HCT116 (cell line): ENCODE measurements around the gene CUBN. TPM values are rescaled to one million over a fixed set of nuclear protein-coding genes. Genes with fewer than 3 reads are reported as not detected.

ENCODE experiments used
- ATAC-seq: fragments of 200-7000 bp; cut with Tn5 transposase; 2 replicates; pipeline ENCODE4 v1.9.1; 2020; ENCODE audit warnings: mild to moderate bottlenecking, moderate library complexity
- BruUV-seq: library from RNA; stranded (reverse); fragments of 400-500 nt; replicated peaks from 2 replicates; lab custom pipeline; 2021; lab: Mats Ljungman, UMichigan
- CTCF ChIA-PET: fragments of 300-600 bp; sonication (Branson Sonifier 250); formaldehyde crosslinking; loops from one replicate; lab custom pipeline; 2021; ENCODE audit warnings: antibody characterized with exemption; lab: Charles Lee
- POLR2A ChIA-PET: fragments of 300-600, 350-600 bp; sonication (Branson Sonifier 250); formaldehyde crosslinking; loops from one replicate; lab custom pipeline; 2021; ENCODE audit warnings: antibody characterized with exemption; lab: Charles Lee
- RAD21 ChIA-PET, 2 experiments: fragments of 300-600 bp; sonication (Branson Sonifier 250); formaldehyde crosslinking; loops; one replicate each; lab custom pipeline; 2023; ENCODE audit warnings: low total read pairs in 2 of 2; ENCODE audit not compliant: uncharacterized antibody in 2 of 2, unreplicated experiment in 2 of 2, low non-redundant PET in 1 of 2; lab: Charles Lee
- DNase-seq: peaks from one replicate; pipeline ENCODE4 v3.0.0-alpha.2; 2010; ENCODE audit warnings: low read depth, low spot score
- H2AFZ ChIP-seq: fragments of 200-600 bp; shearing (Covaris generic), sonication (generic); 2 replicates; pipeline ENCODE4 v1.6.1; 2017; ENCODE audit warnings: low read depth, mixed run types, mixed read lengths, antibody characterized with exemption, low read length; ENCODE audit not compliant: poor library complexity, severe bottlenecking
- H3K27ac ChIP-seq: 2 replicates; pipeline ENCODE4 v1.5.1; 2012; ENCODE audit warnings: low read depth, low read length
- H3K27me3 ChIP-seq: fragments of 200-600 bp; sonication (generic); 2 replicates; pipeline ENCODE4 v1.6.1; 2016; ENCODE audit warnings: mixed run types, low read length, mixed read lengths; ENCODE audit not compliant: insufficient read depth
- H3K36me3 ChIP-seq, 2 experiments: fragments of 200-500 bp in 1 of 2; fragments of 200-600 bp in 1 of 2; sonication (Bioruptor generic) in 1 of 2; sonication (generic) in 1 of 2; 2 replicates each; pipeline versions ENCODE4 v1.5.1 to v1.6.1; 2014 to 2016; ENCODE audit warnings: low read length in 2 of 2, inconsistent platforms in 1 of 2, mixed read lengths in 1 of 2, mixed run types in 1 of 2; ENCODE audit not compliant: insufficient read depth in 2 of 2, control insufficient read depth in 1 of 2
- H3K4me1 ChIP-seq, 2 experiments: fragments of 200-600 bp in 1 of 2; sonication (generic) in 1 of 2; 2 replicates each; pipeline versions ENCODE4 v1.5.1 to v1.6.1; 2012 to 2017; ENCODE audit warnings: low read length in 2 of 2, inconsistent platforms in 1 of 2, mild to moderate bottlenecking in 1 of 2, mixed read lengths in 1 of 2, mixed run types in 1 of 2, moderate library complexity in 1 of 2; ENCODE audit not compliant: insufficient read depth in 2 of 2, control insufficient read depth in 1 of 2
- H3K4me2 ChIP-seq: fragments of 200-600 bp; sonication (generic); 2 replicates; pipeline ENCODE4 v1.6.1; 2017; ENCODE audit warnings: mixed run types, low read length, mixed read lengths
- H3K4me3 ChIP-seq, 2 experiments: fragments of 200-600 bp in 1 of 2; sonication (generic) in 1 of 2; replicated peaks in 1 of 2; 2 replicates each; pipeline ENCODE4 v1.5.1; 2011 to 2016; ENCODE audit warnings: low read length in 2 of 2, control low read depth in 1 of 2, low read depth in 1 of 2, mild to moderate bottlenecking in 1 of 2, mixed read lengths in 1 of 2, mixed run types in 1 of 2
- H3K79me2 ChIP-seq: fragments of 200-600 bp; sonication (generic); 2 replicates; pipeline ENCODE4 v1.6.1; 2017; ENCODE audit warnings: mild to moderate bottlenecking, mixed run types, low read length, moderate library complexity, mixed read lengths; ENCODE audit not compliant: insufficient read depth
- H3K9ac ChIP-seq: fragments of 200-600 bp; sonication (generic); 2 replicates; pipeline ENCODE4 v1.6.1; 2016; ENCODE audit warnings: low read length, mixed read lengths
- H3K9me2 ChIP-seq: fragments of 200-600 bp; sonication (generic), shearing (Covaris generic); 2 replicates; pipeline ENCODE4 v1.6.1; 2017; ENCODE audit warnings: mixed run types, mild to moderate bottlenecking, moderate library complexity; ENCODE audit not compliant: insufficient read depth
- H3K9me3 ChIP-seq, 2 experiments: fragments of 200-500 bp in 1 of 2; fragments of 200-600 bp in 1 of 2; sonication (Bioruptor generic) in 1 of 2; sonication (generic) in 1 of 2; 2 replicates each; pipeline ENCODE4 v1.6.1; 2014 to 2017; ENCODE audit warnings: low read length in 2 of 2, mixed read lengths in 2 of 2, inconsistent platforms in 1 of 2, low read depth in 1 of 2, mild to moderate bottlenecking in 1 of 2, mixed run types in 1 of 2, moderate library complexity in 1 of 2; ENCODE audit not compliant: control insufficient read depth in 1 of 2, insufficient read depth in 1 of 2
- H4K20me1 ChIP-seq: fragments of 200-600 bp; sonication (generic), shearing (Covaris generic); 2 replicates; pipeline ENCODE4 v1.6.1; 2017; ENCODE audit warnings: mixed run types, mild to moderate bottlenecking, moderate library complexity; ENCODE audit not compliant: insufficient read depth
- ATF3 ChIP-seq: IDR thresholded peaks from 2 replicates; pipeline ENCODE4 v1.6.1; 2012
- CEBPB ChIP-seq: IDR thresholded peaks from 2 replicates; pipeline ENCODE4 v1.6.1; 2012; ENCODE audit warnings: low read depth
- CTCF ChIP-seq, 3 experiments: fragments of 200-600 bp in 1 of 3; sonication (generic) in 1 of 3; IDR thresholded peaks in 2 of 3; conservative IDR thresholded peaks in 1 of 3; 2 replicates each; pipeline ENCODE4 v1.5.1; 2012 to 2017; ENCODE audit warnings: low read depth in 2 of 3, low read length in 2 of 3, antibody characterized with exemption in 1 of 3, borderline replicate concordance in 1 of 3, control low read depth in 1 of 3, mild to moderate bottlenecking in 1 of 3, mixed read lengths in 1 of 3, mixed run types in 1 of 3, moderate library complexity in 1 of 3; ENCODE audit not compliant: insufficient read depth in 1 of 3
- EGR1 ChIP-seq: IDR thresholded peaks from 2 replicates; pipeline ENCODE4 v1.6.1; 2012; ENCODE audit warnings: low read depth
- ELF1 ChIP-seq: IDR thresholded peaks from 2 replicates; pipeline ENCODE4 v1.6.1; 2012; ENCODE audit warnings: low read depth, borderline replicate concordance
- EZH2 ChIP-seq: fragments of 200-600 bp; sonication (generic); IDR thresholded peaks from 2 replicates; pipeline ENCODE4 v1.6.1; 2017; ENCODE audit warnings: antibody characterized with exemption, mixed run types
- FOSL1 ChIP-seq: IDR thresholded peaks from 2 replicates; pipeline ENCODE4 v1.6.1; 2012; ENCODE audit warnings: low read depth
- JUND ChIP-seq: IDR thresholded peaks from 2 replicates; pipeline ENCODE4 v1.6.1; 2012
- POLR2A ChIP-seq: IDR thresholded peaks from 2 replicates; pipeline ENCODE4 v1.7.0; 2011; ENCODE audit warnings: borderline replicate concordance; ENCODE audit not compliant: insufficient read depth, insufficient read length; ENCODE audit errors: extremely low read depth
- RAD21 ChIP-seq: IDR thresholded peaks from 2 replicates; pipeline ENCODE4 v1.6.1; 2012; ENCODE audit warnings: low read depth, mild to moderate bottlenecking
- SP1 ChIP-seq: IDR thresholded peaks from 2 replicates; pipeline ENCODE4 v1.6.1; 2012; ENCODE audit warnings: low read depth
- YY1 ChIP-seq: IDR thresholded peaks from 2 replicates; pipeline ENCODE4 v1.6.1; 2011; ENCODE audit warnings: low read length, low read depth, moderate library complexity, mild to moderate bottlenecking; ENCODE audit not compliant: insufficient replicate concordance; ENCODE audit errors: extremely low read depth
- intact Hi-C: fragments of 100-400 bp; cut with micrococcal nuclease; formaldehyde crosslinking; loops from 2 replicates; pipeline ENCODE4 v1.10.0; 2022
- total RNA-seq: library from RNA; stranded (reverse); gene quantifications from one replicate; pipeline ENCODE4 v1.2.1, GENCODE V29; 2021; ENCODE audit not compliant: unreplicated experiment

Gene CUBN
- total RNA-seq, 1 experiment from 2014 or later: 1.2 TPM

GRCh38 chr10:16904639-16905061 lies 225.0 kb downstream of the CUBN start:
- no peak overlapping the region for H3K4me2 ChIP-seq
- no TSS peak for BruUV-seq
- CTCF ChIA-PET: no interaction called here

More at GRCh38 chr10:16904639-16905061, 225.0 kb downstream of the CUBN start:
- no peak overlapping the region for H3K9ac ChIP-seq
- no peaks in the 10 kb centered on the region; the same call in 1 of the 2 replicates for H3K9me2 ChIP-seq
- ATAC-seq: no peak
- no peak overlapping the region for H3K4me3 ChIP-seq
- no peaks in the 10 kb centered on the region for H4K20me1 ChIP-seq
- POLR2A ChIA-PET: interaction anchor here (1.9 kb wide), 1 partner anchor 13 kb away, joined by 5 read pairs; no protein-coding TSS in a partner anchor
- no peaks in the 10 kb centered on the region for H3K79me2 ChIP-seq
- no peak overlapping the region for H2AFZ ChIP-seq
- no peak for DNase-seq
- no peaks in the 10 kb centered on the region for H3K4me1 ChIP-seq
- TF ChIP-seq JUND (no peak), ELF1 (no peak), YY1 (no peak), POLR2A (no peak), CTCF (IDR thresholded peaks at IDR 0.05 in 2 of 3, conservative IDR thresholded peaks at IDR 0.05 in 1 of 3; ENCODE audit: borderline replicate concordance in 1 of 3, insufficient read depth in 1 of 3, low read depth in 2 of 3, low read length in 2 of 3) (no peak), ATF3 (no peak), EZH2 (no peak), CEBPB (no peak), RAD21 (no peak), EGR1 (no peak), SP1 (no peak), FOSL1 (no peak)
- TF ChIP-seq, all 23 proteins: peak for 0
- intact Hi-C loops: no loop called here
- RAD21 ChIA-PET: no interaction called here
- no peaks in the 10 kb centered on the region for H3K36me3 ChIP-seq
- no peak overlapping the region for H3K27ac ChIP-seq
- H3K9me3 ChIP-seq: no peaks in the 10 kb centered on the region
- H3K27me3 ChIP-seq: no peaks in the 10 kb centered on the region
